Anterior cingulate cortex (tissue), 58 donors: ENCODE data around the gene SBNO1.
"Not testable (repeated sequence)": the region's sequence is repeated elsewhere in the genome, so short reads cannot be mapped to it uniquely, and the experiment has no call there.

Experiments used
- DNase-seq, 58 donors: peaks; one replicate each; lab custom pipeline; 2025; lab: John Stamatoyannopoulos, UW

The SBNO1 gene

GRCh38 chr12:123364532-123365024 lies at the start of gene SBNO1:
Gene SBNO1, minus strand, starts transcription at chr12:123364847. Its CDS starts 14,406 bp downstream, at chr12:123350441.
- DNase-seq, result peak in 55 of 58 donors; percentile 23 to 100 (median 92)

- DNase-seq, result no peak
These were observed 45.4 kb upstream of the SBNO1 start for GRCh38 chr12:123410041-123410412.

DNA sequence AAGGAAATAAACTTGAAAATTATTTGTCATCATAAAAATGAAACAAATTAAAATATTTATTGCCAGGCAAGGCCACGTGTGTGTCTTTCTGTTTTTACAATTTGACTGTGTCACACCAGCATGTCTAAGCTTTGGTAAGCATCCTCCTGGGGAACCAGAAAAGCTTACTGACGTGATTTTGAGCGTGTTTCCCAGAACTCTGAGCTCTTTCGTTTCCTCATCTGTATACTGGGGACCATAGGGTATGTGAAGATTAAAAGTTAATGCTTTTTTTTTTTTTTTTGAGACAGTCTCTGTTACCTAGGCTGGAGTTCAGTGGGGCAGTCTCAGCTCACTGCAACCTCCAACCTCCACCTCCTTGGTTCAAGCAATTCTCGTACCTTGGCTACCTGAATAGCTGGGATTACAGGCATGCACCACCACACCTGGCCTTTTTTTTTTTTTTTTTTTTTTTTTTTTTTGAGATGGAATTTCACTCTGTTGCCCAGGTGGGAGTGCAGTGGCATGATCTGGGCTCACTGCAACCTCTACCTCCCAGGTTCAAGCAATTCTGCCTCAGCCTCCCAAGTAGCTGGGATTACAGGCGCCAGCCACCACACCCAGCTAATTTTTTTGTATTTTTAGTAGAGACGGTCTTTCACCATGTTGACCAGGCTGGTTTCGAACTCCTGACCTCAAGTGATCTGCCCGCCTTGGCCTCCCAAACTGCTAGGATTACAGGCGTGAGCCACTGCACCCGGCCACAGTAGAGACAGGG lies 44.8 kb upstream of the SBNO1 start:
- DNase-seq, result not testable (repeated sequence)

DNA sequence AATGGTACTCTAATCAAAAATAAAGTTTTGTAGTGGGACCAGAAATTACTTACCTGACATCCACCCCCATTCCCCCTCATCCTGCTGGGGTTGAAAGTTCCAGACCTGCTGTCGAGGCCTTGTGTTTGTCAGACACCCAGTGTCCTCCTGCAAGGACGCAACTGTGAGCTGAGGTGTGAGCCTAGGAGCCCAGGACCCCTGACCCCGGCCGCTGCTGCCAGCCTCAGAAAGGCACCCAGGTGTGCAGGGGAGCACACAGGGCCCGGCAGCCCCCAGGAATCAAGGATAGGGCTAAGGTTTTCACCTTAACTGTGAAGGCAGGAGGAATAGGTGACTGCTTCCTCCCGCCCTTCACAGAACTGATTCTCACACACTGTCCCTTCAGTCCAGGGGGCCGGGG lies 44.0 kb upstream of the SBNO1 start:
- DNase-seq, result not testable (repeated sequence)

GRCh38 chr12:123407934-123408333 lies 43.3 kb upstream of the SBNO1 start:
- not testable (repeated sequence) for DNase-seq

GRCh38 chr12:123407269-123407668 lies 42.6 kb upstream of the SBNO1 start:
- not testable (repeated sequence) for DNase-seq

- DNase-seq, result no peak
These were observed 39.9 kb upstream of the SBNO1 start for GRCh38 chr12:123404581-123404980.

DNA sequence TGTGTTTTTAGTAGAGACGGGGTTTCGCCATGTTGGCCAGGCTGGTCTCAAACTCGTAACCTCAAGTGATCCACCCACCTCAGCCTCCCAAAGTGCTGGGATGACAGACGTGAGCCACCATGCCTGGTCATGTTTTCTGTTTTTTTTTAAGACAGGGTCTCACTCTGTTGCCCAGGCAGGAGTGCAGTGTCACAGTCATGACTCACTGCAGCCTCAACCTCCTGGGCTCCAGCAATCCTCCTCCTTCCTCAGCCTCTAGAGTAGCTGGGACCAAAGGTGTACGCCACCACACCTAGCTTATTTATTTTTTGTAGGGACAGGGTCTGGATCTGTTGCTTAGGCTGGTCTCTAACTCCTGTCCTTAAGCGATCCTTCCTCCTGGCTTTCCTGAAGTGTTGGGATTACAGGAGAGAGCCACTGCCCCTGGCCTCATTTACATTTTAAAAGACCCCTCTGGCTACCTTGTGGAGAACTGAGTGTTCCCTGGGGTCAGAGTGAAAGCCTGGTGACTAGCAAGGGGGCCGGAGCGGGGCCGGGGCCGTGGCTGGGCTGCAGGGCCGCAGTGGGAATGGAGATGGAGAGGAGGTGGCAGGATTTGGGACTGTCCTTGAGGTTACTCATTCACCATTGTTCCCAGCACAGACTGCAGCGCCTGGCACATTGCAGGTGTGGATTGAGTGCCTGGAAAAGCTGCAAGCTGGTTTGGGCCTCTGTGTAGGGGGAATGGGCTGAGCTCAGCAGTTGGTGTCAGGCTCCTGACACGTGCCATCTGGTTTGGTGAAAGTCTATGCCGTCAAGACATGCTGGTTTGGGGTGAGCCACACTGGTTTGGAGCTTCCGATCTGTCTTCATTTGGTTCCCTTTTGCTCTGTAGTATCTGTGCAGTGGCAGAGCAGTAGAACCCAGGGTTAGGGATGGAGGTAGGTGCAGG lies 37.4 kb upstream of the SBNO1 start:
- peak in 2 of 58 donors; percentile 6 to 25 for DNase-seq

DNA sequence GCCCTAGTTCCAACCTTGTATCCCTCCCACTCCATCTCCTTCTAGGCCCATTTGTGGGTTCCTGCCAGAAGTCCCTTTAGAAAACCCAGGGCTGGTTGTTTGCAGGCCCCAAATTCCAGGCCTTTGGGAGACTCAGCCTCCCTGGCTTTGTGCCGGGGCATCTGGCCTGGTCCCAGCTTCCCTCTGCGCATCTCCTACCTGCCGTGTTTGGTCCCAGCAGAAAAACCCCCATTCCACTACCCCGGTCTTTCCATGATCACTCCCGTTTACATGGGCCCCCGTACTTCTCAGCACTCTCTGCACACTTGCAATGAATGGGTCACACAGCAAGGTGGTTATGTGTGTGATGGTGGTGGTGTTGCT lies 34.6 kb upstream of the SBNO1 start:
- no peak for DNase-seq

DNA sequence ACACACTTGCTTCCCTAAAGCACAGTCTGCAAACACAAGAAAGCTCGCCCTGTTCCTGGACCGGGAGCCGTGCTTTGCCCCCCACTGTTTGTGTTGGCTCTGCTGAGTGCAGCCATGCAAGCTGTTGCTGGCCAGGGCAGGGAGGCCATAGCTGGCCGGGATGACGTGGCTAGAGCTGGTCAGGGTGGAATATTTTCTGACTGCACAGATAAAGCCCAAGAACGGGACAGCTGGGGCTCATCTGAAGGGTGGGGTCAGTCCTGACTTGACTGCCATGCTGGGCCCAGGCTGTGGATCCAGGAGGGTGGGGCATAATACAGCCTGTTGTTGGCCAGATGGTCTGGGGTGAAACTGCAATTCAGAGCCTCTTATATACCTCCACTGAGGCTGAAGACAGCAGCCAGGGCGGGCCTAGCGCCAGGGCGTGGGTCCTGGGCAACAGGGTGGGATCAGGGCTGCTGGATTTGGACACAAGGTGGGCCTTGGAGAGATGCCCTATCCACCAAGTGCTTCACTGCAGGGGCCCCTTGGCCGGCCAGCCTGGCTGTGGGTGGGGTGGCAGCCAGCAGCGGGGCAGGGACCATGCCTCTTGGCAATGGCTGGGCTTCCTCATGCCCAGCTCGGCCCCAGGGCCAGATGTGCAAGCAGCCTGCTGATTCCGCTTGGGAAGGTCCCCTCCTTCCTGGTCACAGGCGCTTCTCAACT lies 34.1 kb upstream of the SBNO1 start:
- peak in 48 of 58 donors; percentile 13 to 74 (median 48) for DNase-seq

GRCh38 chr12:123398177-123398549 lies 33.5 kb upstream of the SBNO1 start:
- DNase-seq, result peak in 1 of 58 donors; percentile 49

GRCh38 chr12:123397400-123397799 lies 32.8 kb upstream of the SBNO1 start:
- peak in 1 of 58 donors; percentile 10 for DNase-seq

- DNase-seq, result peak in 4 of 58 donors; percentile 9 to 39 (median 26)
These were observed 32.3 kb upstream of the SBNO1 start for GRCh38 chr12:123396954-123397353.

- DNase-seq, result no peak
These were observed 31.9 kb upstream of the SBNO1 start for GRCh38 chr12:123396543-123396942.

GRCh38 chr12:123395236-123395635 lies 30.6 kb upstream of the SBNO1 start:
- peak in 2 of 58 donors; percentile 5 to 28 for DNase-seq

DNA sequence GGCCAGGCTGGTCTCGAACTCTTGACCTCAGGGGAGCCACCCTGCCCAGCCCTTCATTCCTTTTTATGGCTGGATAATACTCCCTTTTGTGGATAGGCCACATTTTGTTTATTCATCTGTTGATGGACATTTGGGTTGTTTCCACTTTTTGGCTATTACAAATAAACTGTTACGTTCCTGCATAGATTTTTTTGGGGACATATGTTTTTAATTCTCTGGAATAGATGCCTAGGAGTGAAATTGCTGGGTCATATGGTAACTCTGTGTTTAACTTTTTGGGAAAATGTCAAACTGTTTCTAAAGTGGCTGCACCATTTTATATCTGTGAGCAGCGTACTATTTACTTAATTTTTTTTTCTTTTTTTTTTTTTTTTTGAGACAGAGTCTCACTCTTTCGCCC lies 29.1 kb upstream of the SBNO1 start:
- DNase-seq, result no peak

DNA sequence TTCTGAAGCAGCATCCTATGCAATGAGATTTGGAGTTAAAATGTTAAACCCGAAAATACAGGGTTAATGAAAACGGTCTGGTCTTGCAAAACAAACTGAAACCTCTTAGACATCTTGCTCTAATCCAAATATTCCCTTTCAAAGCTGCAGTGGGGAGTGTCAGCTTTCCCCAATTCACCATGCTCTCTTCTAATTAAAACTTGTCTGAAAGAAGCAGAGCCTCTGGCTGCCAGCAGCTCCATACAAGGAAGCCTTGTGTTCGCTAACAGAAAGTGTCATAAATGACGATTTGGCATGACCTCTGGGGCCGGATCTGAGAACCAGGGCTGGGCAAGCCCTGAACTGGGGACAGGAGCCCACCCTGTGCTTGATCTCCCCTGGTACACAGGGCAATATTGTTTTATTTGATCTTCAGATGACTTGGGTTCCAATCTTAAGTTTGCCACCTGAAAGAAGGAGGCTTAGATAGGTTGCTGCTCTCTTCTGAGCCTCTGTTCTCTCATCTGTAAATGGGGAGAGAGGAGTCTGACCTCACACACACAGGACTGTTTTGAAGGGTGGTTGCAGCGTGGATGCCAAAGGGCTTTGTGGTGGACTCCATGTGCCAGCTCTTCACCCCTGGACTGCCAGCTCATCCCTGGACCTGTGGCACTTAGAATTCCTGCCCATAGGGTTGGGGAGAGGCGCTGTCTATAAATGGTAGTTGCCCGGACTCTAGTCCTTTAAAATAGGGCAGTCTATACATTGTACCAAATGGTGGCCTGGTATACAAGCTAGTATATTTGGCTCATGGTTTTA lies 27.1 kb upstream of the SBNO1 start:
- DNase-seq, result peak in 26 of 58 donors; percentile 10 to 60 (median 24)

GRCh38 chr12:123390498-123391426 lies 26.1 kb upstream of the SBNO1 start:
- peak in 3 of 58 donors; percentile 22 to 59 (median 32) for DNase-seq
